Measurements from ENCODE around the gene NFKBIE.

DNA sequence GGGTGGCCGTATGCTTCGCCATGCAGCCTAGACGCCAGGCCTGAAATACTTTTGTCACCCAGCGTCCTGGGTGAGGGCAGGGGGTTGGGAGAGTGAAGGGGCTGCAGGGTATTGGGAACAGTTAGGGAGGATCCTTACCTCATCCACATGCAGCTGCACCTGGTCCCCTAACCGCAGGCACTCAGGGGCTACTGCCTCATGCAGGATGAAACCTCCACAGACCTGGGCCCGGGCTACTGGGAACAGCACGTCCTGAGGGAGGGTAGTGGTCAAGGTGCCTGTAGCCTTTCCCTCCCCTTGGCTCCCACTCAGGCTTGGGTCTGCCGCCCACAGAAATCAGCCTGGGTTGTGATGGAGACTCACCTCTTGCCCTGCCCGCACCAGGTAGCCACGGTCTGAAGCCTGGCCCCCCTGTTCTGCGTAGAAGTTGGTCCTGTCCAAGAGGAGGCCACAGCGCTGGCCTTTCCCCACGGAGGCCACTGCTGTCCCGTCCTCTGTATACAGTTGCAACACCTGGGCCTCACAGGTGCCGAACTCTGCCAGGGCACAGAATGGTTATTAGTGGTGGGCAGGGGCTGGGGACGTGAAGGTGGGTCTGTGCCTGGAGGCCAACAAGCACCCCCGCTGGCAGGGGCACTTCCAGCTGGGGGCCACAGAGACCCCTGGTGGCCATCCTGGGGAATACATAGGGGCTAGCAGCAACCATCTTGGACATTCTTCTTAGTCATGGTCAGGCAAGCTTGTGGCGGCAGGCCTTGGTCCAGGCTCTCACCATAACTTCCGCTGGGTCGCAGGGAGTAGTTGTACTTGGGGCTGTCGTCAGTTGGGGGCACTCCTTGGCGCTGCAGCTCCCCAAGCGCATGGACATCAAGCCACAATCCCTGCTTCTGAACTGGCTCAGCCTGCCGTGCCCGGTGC, 39.2 kb upstream of the NFKBIE start:
- TF ChIP-seq CTCF (IDR thresholded peaks at IDR 0.05) (peak in 3 of 4 experiments; percentile 54 to 74 (median 55)), EP300 (IDR thresholded peaks at IDR 0.05) (no peak), POLR2A (IDR thresholded peaks at IDR 0.05) (no peak)
